Activated CD8-positive, alpha-beta memory T cell treated with anti-CD3 and anti-CD28 coated beads, Interleukin-2, amount 50 U/mL, for 48 hours (primary cell): ENCODE results near the gene CD164L2.

Source experiments
- DNase-seq: peaks from one replicate; pipeline ENCODE4 v3.0.0-alpha.2; 2020

CD164L2 gene

GRCh38 chr1:27342778-27343638 is 40.1 kb downstream of the CD164L2 start:
- peak; percentile 79 for DNase-seq

- peak; percentile 63 for DNase-seq
These were observed 40.7 kb downstream of the CD164L2 start for GRCh38 chr1:27342391-27342777.

- DNase-seq: peak; percentile 84
These were observed 41.4 kb downstream of the CD164L2 start, which contains the start of gene SYTL1 for GRCh38 chr1:27341525-27342252. SYTL1 (plus strand) TSS chr1:27342022; CDS start chr1:27345335, 3,313 bp downstream.

- DNase-seq: no peak
These were observed 43.9 kb downstream of the CD164L2 start for GRCh38 chr1:27339213-27339612.

GRCh38 chr1:27338751-27339150 is 44.4 kb downstream of the CD164L2 start:
- no peak for DNase-seq

- DNase-seq: no peak
These were observed 46.4 kb downstream of the CD164L2 start for GRCh38 chr1:27336756-27337155.

- no peak for DNase-seq
These were observed 47.4 kb downstream of the CD164L2 start for GRCh38 chr1:27335506-27336422.

- no peak for DNase-seq
These were observed 49.3 kb downstream of the CD164L2 start for GRCh38 chr1:27333717-27334279.

GRCh38 chr1:27332536-27333281 is 50.4 kb downstream of the CD164L2 start:
- peak; percentile 82 for DNase-seq

GRCh38 chr1:27331922-27332321 is 51.2 kb downstream of the CD164L2 start:
- no peak for DNase-seq

GRCh38 chr1:27331426-27331825 is 51.7 kb downstream of the CD164L2 start:
- no peak for DNase-seq

- DNase-seq: no peak
These were observed 52.3 kb downstream of the CD164L2 start for GRCh38 chr1:27330786-27331185.
